ENCODE data around the gene WDR38.

GRCh38 chr9:124859803-124860581, 6.7 kb downstream of the WDR38 start:
- TF ChIP-seq ZBTB33 (CRISPR knock-in tag; IDR thresholded peaks at IDR 0.05) (no peak), CBFA2T2 (conservative IDR thresholded peaks at IDR 0.05) (no peak)

All from K562 (cell line).